ENCODE data around the gene SYT14.
A peak's percentile ranks its signal among the peaks of the same experiment; 100 is the strongest.

Gene SYT14

DNA sequence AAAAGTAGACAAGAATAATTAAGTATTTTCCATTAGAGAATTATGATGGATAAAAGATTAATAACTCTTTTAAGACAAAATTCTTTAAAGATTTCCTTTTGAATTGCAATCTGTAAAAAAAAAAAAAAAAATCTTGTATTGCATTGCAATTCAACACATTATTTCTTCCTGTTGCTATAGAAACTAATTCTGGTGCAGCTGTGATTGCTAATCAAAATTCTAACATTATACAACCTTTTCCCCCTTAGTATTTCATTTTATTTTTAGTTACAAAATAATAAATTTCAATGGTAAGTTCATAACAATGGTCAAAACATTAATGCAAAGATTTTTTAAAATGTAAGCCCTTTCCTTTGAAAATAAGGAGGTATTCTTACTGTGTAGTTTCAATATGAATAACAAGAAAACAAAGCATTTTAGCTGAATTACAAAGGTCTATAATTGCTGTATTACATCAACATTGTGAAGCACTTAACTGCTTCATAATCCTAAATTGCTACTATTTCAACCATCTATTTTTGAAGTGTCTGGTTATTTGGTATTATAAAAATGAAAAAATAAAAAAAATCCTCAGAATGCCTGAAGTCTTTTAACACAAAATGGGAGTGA lies 135.0 kb downstream of the SYT14 start:
- CTCF ChIA-PET, result no interaction called here

GRCh38 chr1:210074904-210075303 lies 136.9 kb downstream of the SYT14 start:
- TF ChIP-seq FOXA1 (IDR thresholded peaks at IDR 0.05), result no peak
- no peak for TF ChIP-seq ZNF384 (IDR thresholded peaks at IDR 0.05)
- TF ChIP-seq BHLHE40 (IDR thresholded peaks at IDR 0.05; ENCODE audit: borderline replicate concordance), result no peak
- no peak for TF ChIP-seq FOXM1 (IDR thresholded peaks at IDR 0.05; ENCODE audit: borderline replicate concordance)
- TF ChIP-seq L3MBTL2 (conservative IDR thresholded peaks at IDR 0.05), result no peak
- no peak for TF ChIP-seq SUZ12 (IDR thresholded peaks at IDR 0.05)
- TF ChIP-seq CTBP1 (IDR thresholded peaks at IDR 0.05; ENCODE audit: borderline replicate concordance), result no peak
- no peak for TF ChIP-seq NFRKB (IDR thresholded peaks at IDR 0.05)
- TF ChIP-seq ARNT (IDR thresholded peaks at IDR 0.05), result no peak
- TF ChIP-seq FOXK2 (IDR thresholded peaks at IDR 0.05), result no peak
- TF ChIP-seq, protein P1, sequence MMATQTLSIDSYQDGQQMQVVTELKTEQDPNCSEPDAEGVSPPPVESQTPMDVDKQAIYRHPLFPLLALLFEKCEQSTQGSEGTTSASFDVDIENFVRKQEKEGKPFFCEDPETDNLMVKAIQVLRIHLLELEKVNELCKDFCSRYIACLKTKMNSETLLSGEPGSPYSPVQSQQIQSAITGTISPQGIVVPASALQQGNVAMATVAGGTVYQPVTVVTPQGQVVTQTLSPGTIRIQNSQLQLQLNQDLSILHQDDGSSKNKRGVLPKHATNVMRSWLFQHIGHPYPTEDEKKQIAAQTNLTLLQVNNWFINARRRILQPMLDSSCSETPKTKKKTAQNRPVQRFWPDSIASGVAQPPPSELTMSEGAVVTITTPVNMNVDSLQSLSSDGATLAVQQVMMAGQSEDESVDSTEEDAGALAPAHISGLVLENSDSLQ (IDR thresholded peaks at IDR 0.05), result no peak
- TF ChIP-seq SP1 (IDR thresholded peaks at IDR 0.05), result no peak
- no peak for TF ChIP-seq ELF4 (IDR thresholded peaks at IDR 0.05)
- no peak for TF ChIP-seq LEF1 (IDR thresholded peaks at IDR 0.05; ENCODE audit: borderline replicate concordance)
- no peak for TF ChIP-seq TARDBP (IDR thresholded peaks at IDR 0.05)
- no peak for TF ChIP-seq HDGF (IDR thresholded peaks at IDR 0.05; ENCODE audit: borderline replicate concordance)
- DNase-seq (ENCODE audit: extremely low spot score), result peak; percentile 20
- CTCF ChIA-PET, result no interaction called here
- POLR2A ChIA-PET, result no interaction called here

More for the DNA sequence above, 135.0 kb downstream of the SYT14 start:
- POLR2A ChIA-PET, result no interaction called here
- DNase-seq (ENCODE audit: extremely low spot score), result no peak
- TF ChIP-seq LEF1 (IDR thresholded peaks at IDR 0.05; ENCODE audit: borderline replicate concordance) (no peak), ELF4 (IDR thresholded peaks at IDR 0.05) (no peak), BHLHE40 (IDR thresholded peaks at IDR 0.05; ENCODE audit: borderline replicate concordance) (no peak), NFRKB (IDR thresholded peaks at IDR 0.05) (no peak), CTBP1 (IDR thresholded peaks at IDR 0.05; ENCODE audit: borderline replicate concordance) (no peak), L3MBTL2 (conservative IDR thresholded peaks at IDR 0.05) (no peak), FOXA1 (IDR thresholded peaks at IDR 0.05) (no peak), HDGF (IDR thresholded peaks at IDR 0.05; ENCODE audit: borderline replicate concordance) (no peak), SUZ12 (IDR thresholded peaks at IDR 0.05) (no peak), SP1 (IDR thresholded peaks at IDR 0.05) (no peak), TARDBP (IDR thresholded peaks at IDR 0.05) (no peak), FOXK2 (IDR thresholded peaks at IDR 0.05) (no peak), ARNT (IDR thresholded peaks at IDR 0.05) (no peak), FOXM1 (IDR thresholded peaks at IDR 0.05; ENCODE audit: borderline replicate concordance) (no peak), ZNF384 (IDR thresholded peaks at IDR 0.05) (no peak)
- TF ChIP-seq, protein P1 (IDR thresholded peaks at IDR 0.05), result no peak

- CTCF ChIA-PET, result no interaction called here
Measured at GRCh38 chr1:210076620-210077019, 138.6 kb downstream of the SYT14 start.

DNA sequence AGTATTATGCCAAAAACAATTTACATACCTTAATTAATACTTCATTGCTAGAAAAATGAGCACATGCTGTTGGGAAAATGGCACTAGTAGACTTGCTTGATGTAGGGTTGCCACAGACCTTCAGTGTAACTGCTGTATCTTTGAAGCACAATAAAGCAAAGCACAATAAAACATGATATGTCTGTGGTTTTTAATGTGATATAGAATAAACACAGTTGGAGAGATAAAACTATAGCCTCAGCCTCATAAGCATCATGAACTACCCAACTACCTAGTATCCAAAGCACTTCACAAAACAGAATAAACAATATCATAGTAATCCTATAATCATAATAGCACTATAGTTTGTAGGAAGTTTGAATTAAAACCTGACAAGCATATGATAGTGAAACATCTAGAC lies 143.5 kb downstream of the SYT14 start:
- ChIA-PET POLR2A (no interaction called here), CTCF (no interaction called here)
- no peak for TF ChIP-seq ARNT (IDR thresholded peaks at IDR 0.05)
- TF ChIP-seq NFRKB (IDR thresholded peaks at IDR 0.05), result no peak
- TF ChIP-seq SUZ12 (IDR thresholded peaks at IDR 0.05), result no peak
- no peak for TF ChIP-seq ZNF384 (IDR thresholded peaks at IDR 0.05)
- TF ChIP-seq FOXM1 (IDR thresholded peaks at IDR 0.05; ENCODE audit: borderline replicate concordance), result no peak
- DNase-seq (ENCODE audit: extremely low spot score), result peak; percentile 12

More at GRCh38 chr1:210076620-210077019, 138.6 kb downstream of the SYT14 start:
- POLR2A ChIA-PET, result no interaction called here
- DNase-seq (ENCODE audit: extremely low spot score), result no peak
- no peak for TF ChIP-seq ELF4 (IDR thresholded peaks at IDR 0.05)
- TF ChIP-seq LEF1 (IDR thresholded peaks at IDR 0.05; ENCODE audit: borderline replicate concordance), result no peak
- no peak for TF ChIP-seq BHLHE40 (IDR thresholded peaks at IDR 0.05; ENCODE audit: borderline replicate concordance)
- TF ChIP-seq, protein P1 (IDR thresholded peaks at IDR 0.05), result no peak
- no peak for TF ChIP-seq CTBP1 (IDR thresholded peaks at IDR 0.05; ENCODE audit: borderline replicate concordance)
- no peak for TF ChIP-seq SUZ12 (IDR thresholded peaks at IDR 0.05)

DNA sequence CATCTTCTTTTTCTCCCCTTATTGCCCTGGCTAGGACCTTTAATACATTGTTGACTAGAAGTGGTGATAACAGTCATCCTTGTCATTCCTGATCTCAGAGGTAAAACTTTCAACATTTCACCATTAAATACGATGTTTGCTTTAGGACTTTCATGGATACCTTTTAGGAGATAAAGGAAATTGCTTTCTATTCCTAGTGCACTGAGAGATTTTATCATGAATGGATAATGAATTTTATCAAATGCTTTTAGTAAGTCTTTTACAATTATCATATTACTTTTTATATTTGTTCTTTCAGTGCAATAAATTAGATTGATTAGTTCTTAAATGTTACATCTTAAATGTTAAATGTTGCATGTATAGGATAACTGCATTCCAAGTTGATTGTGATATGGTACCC lies 147.3 kb downstream of the SYT14 start:
- CTCF ChIA-PET, result no interaction called here
- POLR2A ChIA-PET, result no interaction called here
- TF ChIP-seq FOXM1 (IDR thresholded peaks at IDR 0.05; ENCODE audit: borderline replicate concordance) (no peak), SUZ12 (IDR thresholded peaks at IDR 0.05) (no peak), ARNT (IDR thresholded peaks at IDR 0.05) (no peak), TARDBP (IDR thresholded peaks at IDR 0.05) (no peak), HDGF (IDR thresholded peaks at IDR 0.05; ENCODE audit: borderline replicate concordance) (no peak), SP1 (IDR thresholded peaks at IDR 0.05) (no peak), FOXK2 (IDR thresholded peaks at IDR 0.05) (no peak), CTBP1 (IDR thresholded peaks at IDR 0.05; ENCODE audit: borderline replicate concordance) (no peak), NFRKB (IDR thresholded peaks at IDR 0.05) (no peak), L3MBTL2 (conservative IDR thresholded peaks at IDR 0.05) (no peak), FOXA1 (IDR thresholded peaks at IDR 0.05) (no peak), LEF1 (IDR thresholded peaks at IDR 0.05; ENCODE audit: borderline replicate concordance) (no peak), ZNF384 (IDR thresholded peaks at IDR 0.05) (no peak), BHLHE40 (IDR thresholded peaks at IDR 0.05; ENCODE audit: borderline replicate concordance) (no peak), ELF4 (IDR thresholded peaks at IDR 0.05) (no peak)
- TF ChIP-seq, protein P1 (IDR thresholded peaks at IDR 0.05), result no peak
- DNase-seq (ENCODE audit: extremely low spot score), result no peak

Data from HEK293T (cell line).